Erythroblast (primary cell): ENCODE measurements around the gene GTF2F1.

Source experiments
- GATA1 ChIP-seq: IDR thresholded peaks from 2 replicates; pipeline ENCODE4 v1.6.1; 2011; ENCODE audit warnings: low read depth, mild to moderate bottlenecking, control low read depth, low read length, moderate library complexity
- POLR2A ChIP-seq: IDR thresholded peaks from 2 replicates; pipeline ENCODE4 v1.6.1; 2011; ENCODE audit warnings: mild to moderate bottlenecking, low read length

GRCh38 chr19:6392221-6393073, 517 bp downstream of the GTF2F1 start:
- TF ChIP-seq POLR2A: no peak
- no peak for TF ChIP-seq GATA1
